ENCODE results near the gene KCNK13.

DNA sequence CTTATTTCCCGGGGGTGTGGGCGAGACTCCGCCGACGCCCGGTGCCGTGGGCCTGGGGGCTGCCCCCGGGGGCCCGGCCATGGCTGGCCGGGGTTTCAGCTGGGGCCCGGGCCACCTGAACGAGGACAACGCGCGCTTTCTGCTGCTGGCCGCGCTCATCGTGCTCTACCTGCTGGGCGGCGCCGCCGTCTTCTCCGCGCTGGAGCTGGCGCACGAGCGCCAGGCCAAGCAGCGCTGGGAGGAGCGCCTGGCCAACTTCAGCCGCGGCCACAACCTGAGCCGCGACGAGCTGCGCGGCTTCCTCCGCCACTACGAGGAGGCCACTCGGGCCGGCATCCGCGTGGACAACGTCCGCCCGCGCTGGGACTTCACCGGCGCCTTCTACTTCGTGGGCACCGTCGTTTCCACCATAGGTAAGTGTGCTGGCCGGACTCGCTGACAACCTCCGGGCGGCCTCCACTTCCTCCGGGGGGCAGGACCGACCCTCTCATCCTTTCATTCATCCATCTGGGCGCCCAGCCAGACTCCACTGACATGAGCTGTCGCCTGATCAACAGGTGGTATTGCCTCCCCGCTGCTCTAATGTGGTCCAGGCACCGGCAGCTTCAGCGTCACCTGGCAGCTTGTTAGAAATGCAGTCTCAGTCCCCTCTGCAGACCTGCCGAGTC, 467 bp downstream of the KCNK13 start:
- no peak for TF ChIP-seq ZC3H10 (CRISPR knock-in tag; IDR thresholded peaks at IDR 0.05)
- TF ChIP-seq, protein P1, sequence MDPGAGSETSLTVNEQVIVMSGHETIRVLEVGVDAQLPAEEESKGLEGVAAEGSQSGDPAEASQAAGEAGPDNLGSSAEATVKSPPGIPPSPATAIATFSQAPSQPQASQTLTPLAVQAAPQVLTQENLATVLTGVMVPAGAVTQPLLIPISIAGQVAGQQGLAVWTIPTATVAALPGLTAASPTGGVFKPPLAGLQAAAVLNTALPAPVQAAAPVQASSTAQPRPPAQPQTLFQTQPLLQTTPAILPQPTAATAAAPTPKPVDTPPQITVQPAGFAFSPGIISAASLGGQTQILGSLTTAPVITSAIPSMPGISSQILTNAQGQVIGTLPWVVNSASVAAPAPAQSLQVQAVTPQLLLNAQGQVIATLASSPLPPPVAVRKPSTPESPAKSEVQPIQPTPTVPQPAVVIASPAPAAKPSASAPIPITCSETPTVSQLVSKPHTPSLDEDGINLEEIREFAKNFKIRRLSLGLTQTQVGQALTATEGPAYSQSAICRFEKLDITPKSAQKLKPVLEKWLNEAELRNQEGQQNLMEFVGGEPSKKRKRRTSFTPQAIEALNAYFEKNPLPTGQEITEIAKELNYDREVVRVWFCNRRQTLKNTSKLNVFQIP (CRISPR knock-in tag; IDR thresholded peaks at IDR 0.05; ENCODE audit: borderline replicate concordance, low read depth): no peak
- no peak for TF ChIP-seq OSR1 (CRISPR knock-in tag; IDR thresholded peaks at IDR 0.05)
- TF ChIP-seq, protein P2, sequence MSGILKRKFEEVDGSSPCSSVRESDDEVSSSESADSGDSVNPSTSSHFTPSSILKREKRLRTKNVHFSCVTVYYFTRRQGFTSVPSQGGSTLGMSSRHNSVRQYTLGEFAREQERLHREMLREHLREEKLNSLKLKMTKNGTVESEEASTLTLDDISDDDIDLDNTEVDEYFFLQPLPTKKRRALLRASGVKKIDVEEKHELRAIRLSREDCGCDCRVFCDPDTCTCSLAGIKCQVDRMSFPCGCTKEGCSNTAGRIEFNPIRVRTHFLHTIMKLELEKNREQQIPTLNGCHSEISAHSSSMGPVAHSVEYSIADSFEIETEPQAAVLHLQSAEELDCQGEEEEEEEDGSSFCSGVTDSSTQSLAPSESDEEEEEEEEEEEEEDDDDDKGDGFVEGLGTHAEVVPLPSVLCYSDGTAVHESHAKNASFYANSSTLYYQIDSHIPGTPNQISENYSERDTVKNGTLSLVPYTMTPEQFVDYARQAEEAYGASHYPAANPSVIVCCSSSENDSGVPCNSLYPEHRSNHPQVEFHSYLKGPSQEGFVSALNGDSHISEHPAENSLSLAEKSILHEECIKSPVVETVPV (CRISPR knock-in tag; IDR thresholded peaks at IDR 0.05): no peak
- TF ChIP-seq ARNTL (CRISPR knock-in tag; IDR thresholded peaks at IDR 0.05; ENCODE audit: borderline replicate concordance, low read depth): no peak
- TF ChIP-seq ZFP30 (CRISPR knock-in tag; IDR thresholded peaks at IDR 0.05): no peak
- TF ChIP-seq GLIS3 (CRISPR knock-in tag; IDR thresholded peaks at IDR 0.05): no peak
- TF ChIP-seq ISL1 (CRISPR knock-in tag; IDR thresholded peaks at IDR 0.05): no peak
- no peak for TF ChIP-seq RARB (CRISPR knock-in tag; IDR thresholded peaks at IDR 0.05)
- TF ChIP-seq TCF4 (CRISPR knock-in tag; IDR thresholded peaks at IDR 0.05; ENCODE audit: borderline replicate concordance): no peak
- no peak for TF ChIP-seq ZFP3 (CRISPR knock-in tag; IDR thresholded peaks at IDR 0.05)
